Fibroblast of the conjunctiva (primary cell): ENCODE data around the gene LEMD3.
A peak's percentile ranks its signal among the peaks of the same experiment; 100 is the strongest.

Experiments
- DNase-seq: peaks from one replicate; pipeline ENCODE4 v3.0.0-alpha.2; 2010; ENCODE audit warnings: low read depth

Gene LEMD3

DNA sequence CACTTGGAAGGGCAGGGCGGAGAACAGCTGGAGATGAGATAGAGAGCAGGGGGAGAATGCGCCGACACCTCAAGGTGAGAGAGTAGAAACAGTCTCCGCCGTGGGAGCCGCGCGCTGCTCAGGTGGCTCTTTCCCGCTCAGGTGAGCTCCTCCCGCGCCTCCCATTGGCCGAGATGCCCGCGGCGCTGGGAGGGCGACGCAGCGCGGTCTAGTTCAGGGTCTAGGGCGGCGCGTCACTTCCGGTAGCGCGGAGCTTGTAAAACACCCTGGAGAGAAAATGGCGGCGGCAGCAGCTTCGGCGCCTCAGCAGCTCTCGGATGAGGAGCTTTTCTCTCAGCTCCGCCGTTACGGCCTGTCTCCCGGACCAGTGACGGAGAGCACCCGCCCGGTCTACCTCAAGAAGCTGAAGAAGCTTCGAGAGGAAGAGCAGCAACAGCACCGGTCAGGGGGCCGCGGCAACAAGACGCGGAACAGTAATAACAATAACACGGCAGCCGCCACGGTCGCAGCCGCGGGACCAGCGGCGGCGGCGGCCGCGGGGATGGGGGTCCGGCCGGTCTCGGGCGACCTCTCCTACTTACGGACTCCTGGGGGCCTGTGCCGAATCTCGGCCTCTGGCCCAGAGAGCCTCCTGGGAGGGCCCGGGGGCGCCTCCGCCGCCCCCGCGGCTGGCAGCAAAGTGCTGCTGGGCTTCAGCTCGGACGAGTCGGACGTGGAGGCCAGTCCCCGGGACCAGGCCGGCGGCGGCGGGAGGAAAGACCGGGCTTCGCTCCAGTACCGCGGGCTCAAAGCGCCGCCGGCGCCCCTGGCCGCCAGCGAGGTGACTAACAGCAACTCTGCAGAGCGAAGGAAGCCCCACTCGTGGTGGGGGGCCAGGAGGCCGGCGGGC is at the start of gene LEMD3:
TSS of gene LEMD3 (plus strand) at position 264 of the 889 bp plus-strand sequence. CDS start at position 278, 14 bp downstream.
- DNase-seq, result peak; percentile 70

DNA sequence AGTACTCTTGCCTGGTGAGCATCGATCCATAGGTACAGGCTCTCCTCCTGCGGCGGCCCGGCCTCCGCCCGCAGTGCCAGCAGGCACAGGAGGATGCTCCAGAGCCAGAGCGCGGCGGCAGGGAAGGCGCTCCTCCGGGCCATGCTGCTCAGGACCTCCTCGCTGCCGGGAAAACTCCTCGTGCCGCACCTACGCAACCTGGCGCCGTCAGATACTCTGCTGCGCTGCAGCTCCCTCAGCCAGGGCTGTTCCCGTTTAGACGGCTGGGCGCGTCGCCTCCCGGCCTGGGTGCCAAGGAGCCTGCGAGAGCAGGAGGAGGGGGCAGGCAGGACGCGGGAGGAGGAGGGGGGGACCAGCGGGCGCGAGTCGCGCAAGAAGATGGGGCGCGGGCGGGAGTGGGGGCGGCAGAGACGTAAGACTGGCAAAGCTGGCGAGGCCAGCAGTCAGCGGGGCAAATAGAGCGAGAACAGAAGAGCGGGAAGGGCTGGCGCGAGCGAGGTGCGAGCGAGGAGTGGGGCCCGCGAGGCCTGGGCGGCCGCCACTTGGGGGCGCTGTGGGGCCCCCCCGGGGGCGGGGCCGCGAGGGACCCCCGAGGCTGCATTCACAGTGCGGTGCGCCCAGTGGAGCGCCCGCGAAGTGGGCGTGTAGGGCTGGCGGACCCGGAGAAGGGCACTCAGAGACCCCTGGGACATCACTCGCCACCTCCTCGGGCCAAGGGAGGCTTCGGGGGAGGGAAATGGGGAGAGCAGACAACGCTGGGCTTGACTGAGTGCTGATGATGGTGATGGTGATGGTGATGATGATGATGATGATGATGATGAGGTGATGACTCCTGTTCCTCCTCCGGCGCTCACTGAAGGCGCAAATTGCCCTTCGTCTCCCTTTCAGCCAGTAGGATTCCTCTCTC is 48.1 kb upstream of the LEMD3 start, which contains the start of gene WIF1:
TSS of gene WIF1 (minus strand) at position 257 of the 907 bp plus-strand sequence. CDS start at position 143, 114 bp downstream.
- no peak for DNase-seq

DNA sequence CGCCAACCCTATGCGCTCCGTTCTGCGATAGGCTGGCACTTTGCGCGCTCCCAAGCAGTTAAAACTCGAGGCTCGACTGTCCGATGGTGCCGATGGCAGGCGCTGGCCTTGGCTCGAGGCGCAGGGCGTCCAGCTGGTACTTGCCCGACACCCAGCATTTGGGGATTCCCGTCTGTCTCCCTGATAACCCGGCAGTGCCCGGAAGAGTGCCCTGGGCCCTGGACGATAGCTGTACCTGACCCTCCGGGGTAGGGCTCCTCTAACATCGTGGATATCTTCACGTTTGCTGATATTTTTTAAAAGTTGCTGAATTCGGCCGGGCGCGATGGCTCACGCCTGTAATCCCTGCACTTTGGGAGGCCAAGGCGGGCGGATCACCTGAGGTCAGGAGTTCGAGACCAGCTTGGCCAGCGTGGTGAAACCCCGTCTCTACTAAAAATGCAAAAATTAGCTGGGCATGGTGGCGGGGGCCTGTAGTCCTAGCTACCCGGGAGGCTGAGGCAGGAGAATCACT is 47.4 kb upstream of the LEMD3 start:
- DNase-seq, result no peak

DNA sequence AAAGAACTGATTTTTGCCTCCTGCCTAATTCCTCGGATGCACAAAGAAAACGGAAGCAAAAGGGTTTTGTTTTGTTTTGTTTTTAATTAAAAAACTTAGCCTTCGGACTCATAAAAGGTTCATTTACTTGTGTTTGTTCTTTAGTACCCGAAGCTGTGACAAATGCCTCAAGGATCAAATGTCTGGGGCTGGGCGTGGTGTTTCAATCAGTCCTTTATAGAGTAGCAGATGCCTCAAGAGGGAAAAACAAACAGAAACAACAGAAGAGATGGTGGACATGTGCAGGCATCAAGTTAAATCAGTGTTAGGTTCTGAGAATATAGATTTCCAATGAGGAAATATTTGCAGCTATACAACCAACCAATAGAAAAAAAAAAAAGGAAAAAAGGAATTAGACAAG is 46.7 kb upstream of the LEMD3 start:
- DNase-seq, result no peak

DNA sequence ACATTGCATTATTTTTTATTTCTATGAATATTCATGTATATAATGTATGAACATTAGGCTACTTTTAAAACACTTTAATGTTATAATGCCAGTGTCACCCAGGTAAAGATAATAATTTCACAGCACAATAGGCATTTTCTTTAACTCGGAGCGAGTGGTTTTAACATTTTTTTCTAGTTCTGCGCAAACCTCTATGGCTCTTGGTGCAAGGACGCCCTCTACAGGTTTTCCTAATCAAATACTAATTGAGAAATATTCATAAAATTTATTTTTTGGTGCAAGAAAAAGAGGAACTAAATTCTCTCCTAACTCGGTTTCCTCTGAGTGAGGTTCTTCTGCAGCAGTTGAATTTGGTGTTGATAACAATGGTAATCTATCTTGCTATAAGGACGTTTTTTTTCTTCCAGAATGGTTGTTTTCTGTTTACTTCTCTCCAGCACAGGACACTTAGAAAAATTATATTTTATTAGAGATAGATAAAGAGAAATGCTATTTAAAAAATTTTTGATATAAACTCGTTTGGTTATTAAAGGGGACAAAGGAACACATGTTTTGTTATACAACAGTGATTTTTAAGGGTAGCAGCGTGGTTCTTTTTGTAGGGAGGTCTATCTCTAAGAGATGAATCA is 45.8 kb upstream of the LEMD3 start:
- DNase-seq, result peak; percentile 17

DNA sequence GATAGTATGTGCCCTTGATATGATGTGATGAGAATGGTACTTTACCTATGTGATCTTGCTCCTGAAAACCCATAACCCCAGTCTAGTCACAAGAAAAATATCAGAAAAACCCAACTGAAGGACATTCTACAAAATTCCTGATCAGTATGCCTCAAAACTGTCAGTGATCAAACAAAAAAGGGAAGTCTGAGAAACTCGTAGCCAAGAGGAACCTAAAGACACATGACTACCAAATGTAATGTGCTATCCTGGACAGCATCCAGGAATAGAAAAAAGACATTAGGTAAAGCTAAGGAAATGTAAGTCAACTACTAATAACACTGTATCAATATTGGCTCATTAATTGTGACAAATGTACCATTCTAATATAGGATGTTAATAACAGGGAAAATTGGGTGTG is 44.1 kb upstream of the LEMD3 start:
- DNase-seq, result no peak

DNA sequence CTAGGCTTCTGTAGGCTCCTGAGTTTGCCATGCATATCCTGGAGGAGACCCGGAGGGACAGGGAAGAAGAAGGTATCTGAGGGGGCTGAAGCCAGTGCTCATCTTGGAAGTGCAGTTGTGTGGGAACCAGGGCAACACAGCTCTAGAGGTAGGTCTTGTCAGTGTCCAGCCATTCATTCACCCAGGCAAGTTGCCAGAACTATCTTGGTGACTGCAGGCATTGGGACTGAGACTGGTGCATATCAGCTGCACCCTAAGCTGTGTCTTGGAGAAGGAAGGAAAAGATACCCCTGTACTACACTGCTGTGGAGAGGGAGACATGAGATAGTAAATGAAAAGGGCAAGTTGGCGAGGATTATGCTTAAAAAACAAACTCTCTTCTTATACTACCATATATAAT is 43.4 kb upstream of the LEMD3 start:
- DNase-seq, result no peak

DNA sequence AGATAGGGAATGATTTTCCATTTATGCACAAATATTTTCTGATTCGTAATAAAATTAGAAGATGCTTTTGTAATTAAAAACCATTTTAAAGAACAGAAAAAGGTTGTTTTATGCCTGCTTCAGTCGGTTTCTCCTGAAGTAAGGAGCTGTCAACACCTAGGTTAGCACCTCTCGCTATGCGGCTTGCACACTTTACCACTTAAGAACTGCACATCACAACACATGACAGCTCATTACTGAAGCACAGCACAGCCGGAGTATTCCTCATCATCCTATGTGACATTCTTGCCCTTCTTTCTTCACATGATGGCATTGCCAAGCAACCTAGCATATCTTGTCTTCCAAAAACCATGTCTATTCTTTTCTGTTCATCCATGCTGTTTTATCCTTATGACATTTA is 42.9 kb upstream of the LEMD3 start:
- DNase-seq, result no peak

DNA sequence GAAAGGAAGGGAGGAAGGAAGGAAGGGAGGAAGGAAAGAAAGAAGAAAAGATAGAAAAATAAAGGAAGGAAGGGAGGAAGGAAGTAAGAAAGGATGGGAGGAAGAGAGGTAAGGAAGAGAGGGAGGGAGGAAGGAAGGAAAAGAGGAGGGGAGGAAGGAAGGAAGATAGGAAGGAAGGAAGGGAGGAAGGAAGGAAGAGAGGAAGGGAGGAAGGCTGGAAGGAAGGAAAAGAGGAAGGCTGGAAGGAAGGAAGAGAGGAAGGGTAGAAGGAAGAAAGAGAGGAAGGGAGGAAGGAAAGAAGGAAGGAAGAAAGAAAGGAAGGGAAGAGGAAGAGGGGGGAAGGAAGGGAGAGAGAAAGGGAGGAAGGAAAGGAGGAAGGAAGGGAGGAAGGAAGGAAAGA is 35.5 kb upstream of the LEMD3 start:
- DNase-seq, result no peak

DNA sequence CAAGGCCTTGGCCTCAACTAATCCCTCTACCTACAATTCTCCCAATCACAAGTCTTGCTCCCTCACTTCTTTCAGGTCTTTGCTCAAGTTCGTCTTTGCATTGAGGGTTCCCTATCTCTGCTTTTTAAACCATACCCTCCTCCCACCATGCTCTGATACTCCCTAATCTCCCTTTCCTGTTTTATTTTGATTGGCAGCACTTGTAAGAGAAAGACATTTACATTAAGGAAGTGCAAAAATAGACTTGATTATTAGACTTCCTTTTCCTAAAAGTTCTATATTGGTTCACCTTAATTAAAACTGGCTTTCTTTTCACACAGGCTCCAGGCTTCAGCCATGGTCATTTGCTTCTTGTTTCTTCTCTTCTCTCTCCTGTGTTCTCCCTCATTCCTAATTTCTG is 30.0 kb upstream of the LEMD3 start:
- DNase-seq, result no peak

DNA sequence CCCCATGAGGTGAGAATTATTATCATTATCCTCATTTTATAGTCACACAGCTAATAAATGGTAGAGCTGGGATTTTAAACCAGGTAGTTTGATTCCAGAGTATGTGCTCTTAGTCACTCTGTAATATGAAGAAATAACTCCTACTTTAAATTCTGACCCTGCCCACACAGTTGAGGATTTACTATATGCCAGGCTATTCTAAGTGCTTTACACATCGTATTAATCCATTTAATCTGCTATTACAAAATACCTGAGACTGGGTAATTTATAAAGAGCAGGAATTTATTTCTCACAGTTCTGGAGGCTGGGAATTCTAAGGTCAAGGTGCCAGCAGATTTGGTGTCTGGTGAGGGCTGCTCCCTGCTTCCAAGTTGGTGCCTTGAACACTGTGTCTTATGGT is 28.6 kb upstream of the LEMD3 start:
- no peak for DNase-seq

DNA sequence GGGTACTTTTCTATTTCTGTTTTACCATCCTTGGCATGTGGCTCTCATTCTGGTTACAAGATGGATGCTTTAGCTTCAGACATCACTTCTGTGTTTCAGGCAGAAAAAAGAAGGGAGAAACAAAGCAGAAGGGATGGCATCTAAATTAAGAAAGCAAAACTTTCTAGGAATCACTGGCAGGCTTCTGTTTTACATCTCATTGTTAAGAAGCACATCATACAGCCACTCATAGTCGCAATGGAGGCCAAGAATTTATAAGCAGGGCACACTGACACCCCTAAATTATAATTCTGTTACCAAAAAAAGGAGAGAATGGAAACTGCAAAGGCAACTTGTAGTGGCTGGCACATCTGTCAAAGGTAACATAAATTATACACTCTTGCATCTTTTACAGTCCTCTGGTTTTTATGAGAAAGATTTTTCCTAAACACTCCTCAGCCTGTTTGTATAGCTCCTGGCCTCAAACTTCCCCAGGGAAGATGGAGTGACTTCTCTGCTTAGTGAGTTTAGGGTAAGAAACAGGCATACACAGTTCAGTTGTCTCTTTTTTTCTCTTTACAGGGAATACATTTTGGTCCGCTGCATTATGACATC is 22.0 kb upstream of the LEMD3 start:
- no peak for DNase-seq

DNA sequence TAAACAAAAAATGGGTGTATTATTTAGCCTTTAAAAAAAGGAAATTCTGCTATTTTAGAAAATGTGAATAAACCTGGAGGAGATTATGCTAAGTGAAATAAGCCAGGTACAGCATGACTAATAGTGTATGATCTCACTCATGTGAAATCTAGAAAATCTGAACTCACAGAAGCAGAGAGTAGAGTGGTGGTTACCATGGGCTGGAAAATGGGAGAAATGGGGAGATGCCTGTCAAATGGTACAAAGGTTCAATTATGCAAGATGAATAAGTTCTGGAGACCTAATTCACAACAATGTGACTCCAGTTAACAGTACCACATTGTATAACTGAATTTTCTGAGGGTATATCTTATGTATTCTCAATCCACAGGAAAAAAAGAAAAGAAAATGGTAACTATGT is 17.4 kb upstream of the LEMD3 start:
- DNase-seq, result no peak

DNA sequence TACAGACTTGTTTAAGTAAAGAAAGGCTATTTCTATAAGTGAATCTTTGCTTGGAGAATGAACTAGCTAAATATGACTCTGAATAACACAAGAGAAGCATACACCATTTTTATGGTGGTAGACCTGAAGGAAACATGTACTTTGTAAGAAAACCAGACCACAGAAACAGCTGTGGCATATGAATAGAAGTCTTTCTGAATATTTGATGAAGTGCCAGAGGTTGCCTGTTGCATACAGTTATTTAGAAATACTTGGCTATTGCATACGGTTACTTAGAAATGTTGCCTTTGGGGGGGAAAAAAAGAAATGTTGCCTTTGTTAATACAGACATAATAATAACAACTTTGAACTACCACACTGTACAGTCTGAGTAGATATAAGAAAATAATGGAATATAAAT is 16.8 kb upstream of the LEMD3 start:
- no peak for DNase-seq

DNA sequence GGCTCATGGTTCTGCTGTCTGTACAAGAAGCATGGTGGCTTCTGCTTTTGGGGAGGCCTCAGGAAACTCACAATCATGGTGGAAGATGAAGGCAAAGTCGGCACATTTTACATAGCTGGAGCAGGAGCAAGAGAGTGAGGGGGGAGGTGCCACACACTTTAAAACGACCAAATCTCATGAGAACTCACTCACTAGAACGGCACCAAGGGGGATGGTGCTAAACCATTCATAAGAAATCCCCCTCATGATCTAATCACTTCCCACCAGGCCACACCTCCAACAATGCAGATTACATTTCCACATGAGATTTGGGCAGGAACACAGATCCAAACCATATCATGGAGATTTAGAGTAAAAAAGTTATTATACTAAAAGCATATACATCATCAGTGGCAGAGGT is 13.6 kb upstream of the LEMD3 start:
- no peak for DNase-seq

DNA sequence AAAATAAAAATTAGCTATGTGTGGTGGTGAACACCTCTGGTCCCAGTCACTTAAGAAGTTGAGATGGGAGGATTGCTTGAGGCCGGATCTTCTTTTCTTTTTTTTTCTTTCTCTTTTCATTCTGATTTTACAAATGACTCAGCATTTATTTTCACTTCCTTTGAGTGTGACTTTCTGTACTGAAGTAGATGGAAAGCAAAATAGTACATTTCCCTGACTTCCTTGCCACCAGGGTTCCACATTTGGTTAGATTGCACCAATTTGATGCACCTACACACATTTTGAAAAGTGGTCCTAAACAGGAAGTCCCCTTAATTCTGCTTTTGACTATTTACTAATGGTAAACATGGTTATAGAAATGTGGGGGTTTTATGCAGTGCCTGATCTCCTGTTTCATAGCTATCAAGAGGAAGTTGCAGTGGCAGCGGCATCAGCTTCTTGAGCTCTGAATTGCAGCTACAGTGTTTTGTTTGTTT is 13.0 kb upstream of the LEMD3 start:
- DNase-seq, result no peak

DNA sequence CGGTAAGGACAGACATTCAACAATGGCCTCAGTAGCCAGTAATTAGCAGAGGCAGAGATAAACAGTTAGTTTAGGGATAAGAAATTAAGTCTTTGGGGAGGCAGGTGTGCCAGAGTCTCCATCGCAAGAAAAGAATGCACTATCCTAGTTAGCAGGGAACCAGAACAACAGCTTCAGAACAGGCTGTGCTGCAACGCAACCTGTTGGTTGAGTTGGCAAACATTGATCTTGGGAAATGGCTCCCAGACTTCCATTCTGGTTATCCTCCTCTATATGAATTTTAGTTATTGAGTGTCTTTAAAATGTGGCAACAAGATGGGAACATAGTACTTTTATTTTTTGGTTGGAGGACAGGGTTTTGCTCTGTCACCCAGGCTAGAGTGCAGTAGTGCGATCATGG is 12.3 kb upstream of the LEMD3 start:
- no peak for DNase-seq

DNA sequence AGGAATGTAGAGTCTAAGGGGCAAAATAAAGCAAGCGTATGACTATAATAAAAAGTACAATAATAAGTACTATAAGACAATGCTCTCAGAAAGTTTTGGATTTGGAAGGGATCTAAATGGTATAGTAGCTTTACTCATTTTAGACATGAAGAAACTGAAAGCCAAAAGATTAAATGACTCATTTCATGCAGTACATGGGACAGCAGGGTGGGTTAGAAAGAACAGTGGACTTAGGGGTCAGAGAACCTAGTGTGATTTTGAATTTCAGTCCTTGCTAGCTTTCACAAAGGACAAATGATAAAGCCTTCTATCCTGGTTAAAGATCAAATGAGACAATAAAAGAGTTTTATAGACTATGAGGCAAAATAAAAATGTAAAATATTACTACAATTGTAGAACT is 6.8 kb upstream of the LEMD3 start:
- no peak for DNase-seq

DNA sequence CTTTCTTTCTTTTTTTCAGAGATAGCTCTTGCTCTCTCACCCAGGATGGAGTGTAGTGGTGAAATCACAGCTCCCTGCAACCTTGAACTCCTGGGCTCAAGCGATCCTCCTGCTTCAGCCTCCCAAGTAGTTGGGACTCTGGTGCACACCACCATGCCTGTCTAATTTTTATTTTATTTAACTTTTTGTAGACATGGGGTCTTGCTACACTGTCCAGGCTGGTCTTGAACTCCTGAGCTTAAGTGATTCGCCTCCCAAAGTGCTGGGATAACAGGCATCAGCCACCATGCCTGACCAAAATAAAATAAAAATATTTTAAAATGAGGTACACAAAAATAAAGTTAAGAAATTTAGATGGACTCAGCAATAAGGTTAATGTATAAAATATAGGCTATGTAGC is 5.1 kb upstream of the LEMD3 start:
- DNase-seq, result no peak

DNA sequence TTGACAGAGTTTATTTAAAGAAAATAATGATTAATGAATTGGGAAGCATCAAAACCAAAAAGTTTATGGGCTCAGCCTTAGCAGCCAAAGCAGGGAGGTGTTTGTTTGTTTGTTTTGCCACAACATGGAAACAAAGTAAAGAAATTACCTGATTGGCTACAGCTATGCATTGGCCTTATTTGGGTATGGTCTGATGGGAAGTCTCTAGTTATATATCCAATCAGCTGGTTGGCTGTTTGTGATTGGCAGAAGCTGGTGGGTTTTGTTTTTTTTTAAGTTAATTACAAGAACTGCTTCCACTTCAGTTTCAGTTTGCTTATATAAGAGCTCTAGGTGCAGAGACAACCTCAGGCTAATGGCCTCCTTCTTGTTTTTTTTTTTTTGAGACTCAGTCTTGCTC is 4.6 kb upstream of the LEMD3 start:
- no peak for DNase-seq

DNA sequence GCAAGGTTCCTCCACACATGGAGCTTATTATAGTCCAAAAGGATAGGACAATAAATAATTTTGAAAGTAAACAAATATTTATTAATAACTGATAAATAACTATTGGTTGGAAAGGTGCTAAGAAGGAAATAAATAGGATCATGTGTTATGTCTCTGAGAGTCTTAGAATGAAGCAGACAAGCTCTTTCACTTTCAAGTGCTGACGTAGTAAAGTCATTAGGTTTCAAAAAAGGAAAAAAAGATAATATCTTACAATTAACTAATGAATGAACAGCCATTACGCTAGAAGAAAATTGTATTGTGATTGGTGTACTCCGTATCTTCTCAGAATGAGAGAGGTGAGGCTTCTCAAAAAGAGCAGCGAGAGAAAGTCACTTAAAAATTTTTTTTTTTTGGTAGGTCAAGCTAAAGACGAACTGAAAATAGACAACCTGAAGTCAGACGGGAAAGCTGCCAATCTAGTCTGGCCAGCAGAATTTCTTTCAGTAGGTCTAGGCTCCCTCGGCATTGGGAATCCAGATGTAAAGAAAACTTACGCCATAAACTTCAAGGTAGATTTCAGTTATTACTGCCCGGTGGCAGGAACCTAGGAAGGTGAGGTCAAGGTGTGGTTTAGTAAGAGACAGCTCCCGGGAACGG is 583 bp upstream of the LEMD3 start:
- DNase-seq, result no peak
